ENCODE results near the gene EFNA1.
"Not testable (repeated sequence)": the region's sequence is repeated elsewhere in the genome, so short reads cannot be mapped to it uniquely, and the experiment has no call there.

The EFNA1 gene

DNA sequence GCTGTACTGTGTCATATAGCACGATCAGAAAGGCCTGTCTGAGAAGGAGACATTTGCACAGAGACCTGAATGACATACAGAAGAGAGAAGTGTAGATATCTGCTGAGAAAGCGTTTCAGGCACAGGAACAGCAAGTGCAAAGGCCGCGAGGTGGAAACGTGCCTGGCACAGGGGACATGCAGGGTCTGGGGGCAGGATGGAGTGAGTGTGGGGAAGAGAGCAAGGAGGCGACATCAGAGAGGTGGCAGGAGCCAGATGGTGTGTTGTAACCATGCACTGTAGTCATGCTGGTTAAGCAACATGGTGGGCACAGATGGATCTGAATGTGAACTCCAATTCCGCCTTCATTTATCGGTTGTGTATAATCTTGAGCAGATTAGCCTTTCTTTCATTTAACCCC is 32.5 kb downstream of the EFNA1 start:
- no peak for FAIRE-seq

DNA sequence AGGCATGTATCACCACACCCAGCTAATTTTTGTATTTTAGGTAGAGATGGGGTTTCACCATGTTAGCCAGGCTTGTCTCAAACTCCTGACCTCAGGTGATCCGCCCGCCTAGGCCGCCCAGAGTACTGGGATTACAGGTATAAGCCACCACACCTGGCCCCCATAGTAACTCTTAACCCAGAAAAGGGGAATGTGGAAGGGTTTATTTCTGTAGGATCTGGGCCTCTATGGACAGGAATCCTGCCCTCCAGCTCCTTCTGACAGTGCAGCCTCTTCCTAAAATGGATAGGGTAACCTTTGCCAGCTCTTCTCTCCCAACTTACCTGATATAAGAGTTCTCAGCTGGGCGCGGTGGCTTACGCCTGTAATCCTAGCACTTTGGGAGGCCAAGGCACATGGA is 35.0 kb downstream of the EFNA1 start:
- not testable (repeated sequence) for FAIRE-seq

DNA sequence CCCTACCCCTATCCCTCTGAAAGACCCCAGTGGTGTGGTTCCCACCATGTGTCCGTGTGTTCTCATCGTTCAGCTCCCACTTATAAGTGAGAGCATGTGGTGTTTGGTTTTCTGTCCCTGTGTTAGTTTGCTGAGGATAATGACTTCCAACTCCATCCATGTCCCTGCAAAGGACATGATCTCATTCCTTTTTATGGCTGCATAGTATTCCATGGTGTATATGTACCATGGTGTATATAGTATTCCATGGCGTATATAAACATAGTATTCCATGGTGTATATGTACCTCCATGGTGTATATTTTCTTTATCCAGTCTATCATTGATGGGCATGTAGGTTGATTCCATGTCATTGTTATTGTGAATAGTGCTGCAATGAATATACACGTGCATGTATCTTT is 36.1 kb downstream of the EFNA1 start:
- not testable (repeated sequence) for FAIRE-seq

DNA sequence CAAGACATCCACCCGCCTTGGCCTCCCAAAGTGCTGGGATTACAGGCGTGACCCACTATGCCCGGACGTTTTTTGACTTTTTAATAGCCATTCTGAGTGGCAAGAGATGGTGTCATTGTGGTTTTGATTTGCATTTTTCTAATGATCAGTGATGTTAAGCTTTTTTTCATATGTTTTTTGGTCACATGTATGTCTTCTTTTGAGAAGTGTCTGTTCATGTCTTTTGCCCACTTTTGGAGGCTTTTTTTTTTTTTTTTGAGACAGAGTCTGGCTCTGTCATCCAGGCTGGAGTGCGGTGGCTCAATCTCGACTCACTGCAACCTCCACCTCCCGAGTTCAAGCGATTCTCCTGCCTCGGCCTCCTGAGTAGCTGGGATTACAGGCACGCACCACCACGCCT is 36.9 kb downstream of the EFNA1 start:
- not testable (repeated sequence) for FAIRE-seq

DNA sequence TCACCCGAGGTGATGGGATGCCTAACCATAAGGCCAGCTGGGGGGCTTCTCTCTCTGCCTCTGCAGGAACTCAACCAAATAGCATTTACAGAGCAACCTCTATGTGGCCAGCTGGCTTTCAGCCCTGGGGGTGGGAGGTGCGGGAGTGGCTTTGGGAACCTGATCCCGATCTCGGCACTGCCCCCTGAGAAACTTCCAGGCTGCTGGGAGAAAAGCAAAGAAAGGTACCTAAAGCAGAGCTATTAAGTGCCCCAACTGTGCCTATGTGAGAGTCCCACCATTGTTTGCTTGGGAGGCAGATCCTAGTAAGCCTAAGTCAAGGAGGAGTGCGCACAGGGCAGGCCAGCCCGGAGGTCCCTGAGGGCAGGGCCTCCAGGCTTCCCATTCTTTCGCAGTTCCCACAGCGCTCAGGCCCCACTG is 38.4 kb downstream of the EFNA1 start:
- no peak for FAIRE-seq

DNA sequence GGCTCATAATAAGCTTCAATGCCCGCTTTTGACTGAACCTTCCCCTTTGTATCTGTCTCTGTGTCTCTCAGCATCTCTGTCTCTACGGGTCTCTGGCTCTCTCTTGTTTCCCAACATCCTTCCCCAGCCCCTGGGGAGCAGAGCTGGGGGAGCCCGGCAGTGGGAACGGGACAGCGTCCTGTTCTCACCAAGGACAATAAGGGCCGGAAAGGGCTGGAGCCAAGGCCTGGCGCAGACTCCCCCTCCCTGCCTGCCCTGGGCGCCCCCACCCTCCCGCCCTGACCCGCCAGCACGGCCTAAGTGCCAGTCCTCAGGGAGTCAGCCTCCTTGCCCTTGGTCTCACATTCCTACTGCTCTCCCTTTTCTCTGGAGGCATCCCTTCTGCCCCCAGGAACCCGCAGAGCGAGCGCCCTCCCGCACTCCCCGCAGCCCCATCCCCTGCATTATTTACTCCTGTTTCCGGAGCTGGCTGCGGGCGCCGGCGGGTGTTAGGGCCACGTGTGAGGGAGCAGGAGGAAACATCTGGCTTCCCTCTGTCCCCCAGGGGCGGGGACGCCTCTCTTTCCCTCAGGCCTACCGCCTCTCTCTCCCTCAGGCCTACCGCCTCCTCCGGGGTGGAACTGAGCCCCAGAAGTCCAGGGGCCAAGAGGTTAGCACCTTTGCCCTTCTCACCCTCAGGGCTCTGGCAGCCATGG is 38.9 kb downstream of the EFNA1 start:
- no peak for FAIRE-seq

DNA sequence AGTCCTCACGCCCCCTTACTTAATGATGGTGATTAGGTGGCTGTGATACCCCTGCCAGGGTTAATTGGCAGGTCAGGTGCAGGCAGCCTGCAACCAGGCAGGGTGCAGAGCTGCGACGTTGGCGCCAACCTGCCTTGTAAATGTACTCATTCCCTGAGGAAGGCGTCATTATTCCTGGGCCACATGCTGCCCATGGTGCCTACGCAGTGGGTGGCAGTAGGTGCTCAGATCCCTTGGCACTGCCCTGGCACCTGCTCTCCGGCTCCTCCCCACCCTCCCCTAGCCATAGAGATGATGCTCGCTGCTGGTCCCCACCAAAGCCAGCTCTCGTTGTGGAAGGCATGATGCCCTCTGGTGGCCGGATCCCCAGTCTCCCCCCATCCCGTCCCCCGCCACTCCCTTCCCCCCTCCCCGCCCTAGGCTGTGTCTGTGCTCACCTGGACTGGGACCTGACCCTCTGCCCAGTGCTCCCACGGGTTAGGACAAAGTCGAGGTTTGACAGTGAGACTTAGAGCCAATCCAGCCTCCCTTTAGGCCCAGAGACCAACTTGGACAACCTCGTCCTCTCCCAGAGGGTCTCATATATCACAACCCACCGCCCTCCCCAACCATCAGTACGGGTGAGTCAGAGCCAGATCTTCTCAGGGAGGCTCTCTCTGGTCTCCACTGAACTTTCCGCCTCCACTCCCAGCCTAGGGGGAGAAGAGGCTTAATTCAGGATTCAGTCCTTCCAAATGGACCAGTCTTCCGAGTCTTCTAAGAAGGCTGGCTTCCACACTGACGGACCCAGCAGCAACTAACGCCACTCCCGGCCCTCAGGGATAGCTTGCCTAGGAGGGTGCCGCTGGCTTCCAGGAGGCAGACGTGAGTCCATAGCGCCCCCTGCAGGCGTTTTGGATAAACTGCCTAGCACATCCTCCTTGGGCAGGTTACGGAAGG is 39.8 kb downstream of the EFNA1 start:
- peak; percentile 91 for FAIRE-seq

DNA sequence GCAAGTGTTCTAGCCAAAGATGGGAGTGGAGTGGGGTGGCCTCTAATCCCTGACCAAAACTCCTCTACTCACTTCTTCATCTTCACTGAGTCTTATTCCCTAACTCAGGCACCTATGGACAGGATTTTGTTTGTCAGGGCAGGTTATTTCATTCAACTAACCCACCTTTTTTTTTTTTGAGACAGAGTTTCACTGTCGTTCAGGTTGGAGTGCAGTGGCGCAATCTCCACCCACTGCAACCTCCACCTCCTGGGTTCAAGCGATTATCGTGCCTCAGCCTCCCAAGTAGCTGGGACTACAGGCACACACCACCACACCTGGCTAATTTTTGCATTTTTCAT is 40.4 kb downstream of the EFNA1 start:
- FAIRE-seq: not testable (repeated sequence)

DNA sequence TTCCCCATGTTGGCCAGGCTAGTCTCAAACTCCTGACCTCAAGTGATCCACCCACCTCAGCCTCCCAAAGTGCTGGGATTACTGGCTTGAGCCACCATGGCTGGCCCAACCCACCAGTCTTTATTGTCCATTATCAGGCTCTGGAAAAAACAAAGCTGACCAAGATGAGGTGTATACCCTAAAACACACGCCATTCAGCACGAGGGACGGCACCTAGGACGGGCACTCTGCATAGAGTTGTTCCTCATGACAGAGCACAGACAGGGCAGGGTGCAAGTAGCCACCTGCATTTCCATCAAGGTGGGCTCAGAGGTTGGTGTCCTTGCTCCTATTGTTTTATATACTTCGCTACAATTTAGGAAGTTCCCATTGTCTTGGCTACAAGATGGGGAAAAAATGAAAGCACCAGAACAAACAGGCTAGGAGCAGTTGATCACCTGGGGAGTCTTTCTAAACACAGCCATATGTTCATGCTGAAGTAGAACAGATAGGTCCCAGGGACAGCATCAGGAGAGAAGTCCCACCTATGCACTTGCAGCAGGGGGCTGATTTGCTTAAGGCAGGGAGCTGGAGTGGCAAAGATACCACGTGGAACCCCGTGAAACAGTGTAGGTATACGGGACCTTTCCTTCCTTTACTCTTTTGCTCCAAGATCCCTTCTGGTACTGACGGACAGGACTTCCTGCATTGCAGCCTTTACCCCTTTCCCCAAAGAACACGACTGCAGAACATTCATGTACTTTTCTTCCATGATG is 41.0 kb downstream of the EFNA1 start:
- no peak for FAIRE-seq

DNA sequence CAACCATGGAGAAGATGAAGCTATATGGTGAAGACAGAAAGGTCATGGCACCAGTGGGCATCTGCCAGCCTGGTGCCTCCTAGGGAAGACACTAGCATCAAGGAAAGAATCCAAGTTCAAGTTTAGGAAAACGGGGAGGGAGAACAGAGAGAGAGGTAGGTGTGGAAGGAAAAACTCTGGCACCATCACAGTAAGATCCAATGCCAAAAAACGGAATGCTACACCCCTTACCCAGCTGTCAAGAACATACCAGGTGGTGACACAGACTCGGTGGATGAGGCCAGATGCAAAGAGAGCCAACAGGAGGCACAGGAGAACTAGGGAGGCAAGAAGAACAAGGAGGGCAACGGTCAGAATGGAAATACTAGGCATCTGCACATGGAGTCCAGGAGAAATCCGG is 41.9 kb downstream of the EFNA1 start:
- FAIRE-seq: no peak

DNA sequence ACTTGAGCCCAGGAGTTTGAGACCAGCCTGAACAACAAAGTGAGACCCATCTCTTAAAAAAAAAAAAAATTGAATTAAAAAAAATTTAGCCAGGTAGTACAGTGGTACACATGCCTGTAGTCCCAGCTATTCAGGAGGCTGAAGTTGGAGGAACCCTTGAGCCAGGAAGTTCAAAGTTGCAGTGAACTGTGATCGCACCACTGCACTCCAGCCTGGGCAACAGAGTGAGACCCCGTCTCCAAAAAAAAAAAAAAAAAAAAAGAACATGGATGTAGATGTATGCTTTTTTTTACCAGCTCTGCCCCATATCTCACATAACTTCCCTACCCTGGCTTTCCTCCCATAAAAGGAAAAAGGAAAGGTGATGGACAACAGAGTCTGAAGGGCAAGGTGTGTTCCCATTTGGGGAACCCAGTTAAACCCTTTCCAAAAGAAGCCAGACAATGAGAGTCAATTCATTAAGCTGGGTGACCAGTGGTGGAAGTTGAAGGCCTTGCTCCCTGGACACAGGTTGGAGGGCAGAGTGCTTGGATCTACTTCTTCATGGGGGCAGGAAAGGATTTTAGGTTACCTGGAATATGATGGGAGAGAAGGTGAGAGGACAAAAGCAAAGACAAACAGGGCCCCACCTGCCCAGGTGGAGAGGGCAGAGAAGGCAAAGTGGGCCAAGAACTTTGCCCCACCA is 42.6 kb downstream of the EFNA1 start:
- FAIRE-seq: no peak

DNA sequence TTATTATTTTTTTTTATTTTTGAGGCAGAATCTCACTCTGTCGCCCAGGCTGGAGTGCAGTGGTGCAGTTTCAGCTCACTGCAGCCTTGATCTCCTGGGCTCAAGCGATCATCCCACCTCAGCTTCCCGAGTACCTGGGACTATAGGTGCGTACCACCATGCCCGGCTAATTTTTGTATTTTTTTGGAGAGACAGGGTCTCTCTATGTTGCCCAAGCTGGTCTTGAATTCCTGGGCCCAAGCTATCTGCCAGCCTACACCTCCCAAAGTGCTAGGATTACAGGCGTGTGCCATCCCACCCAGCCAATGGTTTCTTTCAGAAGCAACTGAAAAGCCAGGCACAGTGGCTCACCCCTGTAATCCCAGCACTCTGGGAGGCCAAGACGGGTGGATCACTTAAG is 43.1 kb downstream of the EFNA1 start:
- FAIRE-seq: no peak

DNA sequence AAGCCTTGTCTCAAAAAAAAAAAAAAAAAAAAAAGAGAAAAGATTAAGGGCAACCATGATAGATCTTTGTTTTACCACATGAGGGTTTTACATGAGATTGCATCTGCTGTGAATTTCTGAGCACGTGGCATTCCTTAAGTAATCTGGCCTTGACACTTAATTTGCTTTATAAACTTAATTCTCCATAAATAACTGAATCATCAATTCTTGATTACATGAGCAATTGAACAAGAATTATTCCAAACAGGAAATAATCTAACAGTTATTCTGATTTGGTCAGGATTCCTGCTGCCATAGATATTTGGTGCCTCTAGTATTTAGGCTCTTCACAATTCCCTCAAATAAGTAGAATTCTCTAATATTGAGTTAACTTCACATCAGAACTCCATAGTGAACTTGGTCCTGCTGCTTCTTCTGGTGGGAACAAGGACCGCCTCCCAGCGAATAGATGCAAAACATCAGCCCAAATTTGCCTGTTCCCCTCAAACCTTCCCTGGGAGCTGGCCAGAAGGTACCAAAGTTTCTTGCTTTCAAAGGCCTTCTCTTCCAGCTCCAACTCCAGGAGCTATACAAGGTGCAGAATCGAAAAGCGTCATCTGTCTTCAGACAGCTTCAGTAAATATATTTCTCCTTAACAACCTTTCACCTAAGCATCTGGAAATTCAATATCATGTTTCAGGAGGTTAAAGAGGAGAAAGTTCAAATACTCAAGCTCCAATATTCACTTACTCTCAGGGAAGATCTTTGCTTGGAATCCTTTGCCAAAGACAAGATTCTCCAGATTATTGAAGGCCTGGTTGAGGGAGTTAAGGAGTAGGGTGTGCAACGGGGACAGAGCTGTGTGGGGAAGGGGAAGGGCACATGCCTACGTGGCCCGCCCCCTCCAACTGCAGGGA is 44.4 kb downstream of the EFNA1 start:
- FAIRE-seq: no peak

DNA sequence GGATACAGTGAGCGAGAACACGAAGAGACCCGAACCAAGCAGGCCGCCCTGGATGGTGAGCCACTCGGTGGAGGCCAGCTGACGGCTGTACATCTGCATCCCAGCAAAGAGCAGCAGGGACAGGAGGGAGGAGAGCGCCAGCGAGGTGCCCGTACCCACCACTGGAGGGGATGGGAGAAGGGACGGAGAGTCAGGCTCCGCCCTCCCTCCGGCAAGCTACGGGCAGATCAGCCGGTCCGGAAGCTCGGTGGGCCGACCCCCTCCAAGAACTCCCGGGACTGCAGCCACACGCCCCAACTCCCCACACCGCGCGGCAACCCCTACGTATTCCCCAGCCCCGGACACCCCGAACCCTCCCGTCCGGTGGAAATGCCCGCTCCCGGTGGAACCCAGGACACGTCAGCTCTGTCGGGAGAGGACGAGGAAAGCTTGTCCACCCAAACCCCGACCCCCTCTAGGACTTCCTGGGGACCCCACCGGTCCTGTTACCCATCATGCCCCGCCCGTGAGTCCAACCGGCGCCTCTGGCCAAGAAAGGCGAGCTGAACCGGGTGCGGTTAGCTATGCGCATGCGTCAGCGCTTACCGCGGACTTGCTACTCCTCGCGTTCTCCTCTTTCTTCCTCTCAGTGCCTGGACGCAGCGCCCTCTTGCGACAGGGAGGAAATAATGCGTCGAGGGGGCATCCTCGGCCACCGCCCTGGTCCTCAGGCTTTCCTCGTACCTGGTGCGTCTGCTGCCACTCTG is 45.2 kb downstream of the EFNA1 start, which contains the start of gene KRTCAP2:
Gene KRTCAP2 (minus strand): TSS at position 573 of the 746 bp plus-strand sequence. CDS start 80 bp downstream, at position 493.
- peak; percentile 85 for FAIRE-seq

DNA sequence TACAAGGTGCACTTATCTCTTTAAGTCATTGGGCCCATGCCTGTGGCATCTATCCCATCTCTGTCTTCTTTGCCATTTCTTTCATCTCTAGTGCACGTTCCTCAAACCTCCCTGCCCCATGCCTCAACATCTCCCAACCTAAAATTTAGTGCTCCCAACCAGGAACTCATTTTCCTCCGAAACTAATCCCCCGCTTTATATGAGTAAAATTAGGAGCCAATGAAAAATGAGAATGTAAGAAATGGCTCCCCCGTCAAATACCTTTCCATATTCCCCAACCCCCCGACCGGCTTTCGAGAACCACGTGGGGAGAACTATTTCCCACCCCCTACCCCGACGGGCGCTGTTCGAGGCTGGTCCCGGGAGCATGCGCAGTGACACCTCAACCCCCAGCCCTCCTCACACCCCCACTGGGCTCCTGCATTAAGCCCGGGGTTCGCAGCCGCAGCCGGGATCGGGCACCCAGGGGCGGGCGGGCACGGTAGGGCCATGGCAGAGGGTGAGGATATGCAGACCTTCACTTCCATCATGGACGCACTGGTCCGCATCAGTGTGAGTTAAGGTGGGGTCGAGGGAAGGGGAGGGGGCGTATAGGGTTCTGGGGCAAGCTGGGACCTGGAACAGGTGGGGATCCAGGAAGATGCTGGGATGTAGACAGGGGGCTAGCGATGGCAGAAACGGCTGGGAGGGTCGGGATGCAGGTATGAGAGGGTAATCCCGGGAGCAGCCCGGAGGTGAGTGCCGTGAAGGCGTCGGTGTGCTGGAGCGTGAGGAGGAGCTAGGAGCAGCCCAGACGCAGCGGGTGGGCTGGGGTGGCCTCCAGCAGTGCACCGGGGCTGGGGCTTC is 46.0 kb downstream of the EFNA1 start, which contains the start of gene TRIM46:
Gene TRIM46 (plus strand): TSS at position 372 of the 846 bp plus-strand sequence. CDS start 118 bp downstream, at position 490.
- no peak for FAIRE-seq

DNA sequence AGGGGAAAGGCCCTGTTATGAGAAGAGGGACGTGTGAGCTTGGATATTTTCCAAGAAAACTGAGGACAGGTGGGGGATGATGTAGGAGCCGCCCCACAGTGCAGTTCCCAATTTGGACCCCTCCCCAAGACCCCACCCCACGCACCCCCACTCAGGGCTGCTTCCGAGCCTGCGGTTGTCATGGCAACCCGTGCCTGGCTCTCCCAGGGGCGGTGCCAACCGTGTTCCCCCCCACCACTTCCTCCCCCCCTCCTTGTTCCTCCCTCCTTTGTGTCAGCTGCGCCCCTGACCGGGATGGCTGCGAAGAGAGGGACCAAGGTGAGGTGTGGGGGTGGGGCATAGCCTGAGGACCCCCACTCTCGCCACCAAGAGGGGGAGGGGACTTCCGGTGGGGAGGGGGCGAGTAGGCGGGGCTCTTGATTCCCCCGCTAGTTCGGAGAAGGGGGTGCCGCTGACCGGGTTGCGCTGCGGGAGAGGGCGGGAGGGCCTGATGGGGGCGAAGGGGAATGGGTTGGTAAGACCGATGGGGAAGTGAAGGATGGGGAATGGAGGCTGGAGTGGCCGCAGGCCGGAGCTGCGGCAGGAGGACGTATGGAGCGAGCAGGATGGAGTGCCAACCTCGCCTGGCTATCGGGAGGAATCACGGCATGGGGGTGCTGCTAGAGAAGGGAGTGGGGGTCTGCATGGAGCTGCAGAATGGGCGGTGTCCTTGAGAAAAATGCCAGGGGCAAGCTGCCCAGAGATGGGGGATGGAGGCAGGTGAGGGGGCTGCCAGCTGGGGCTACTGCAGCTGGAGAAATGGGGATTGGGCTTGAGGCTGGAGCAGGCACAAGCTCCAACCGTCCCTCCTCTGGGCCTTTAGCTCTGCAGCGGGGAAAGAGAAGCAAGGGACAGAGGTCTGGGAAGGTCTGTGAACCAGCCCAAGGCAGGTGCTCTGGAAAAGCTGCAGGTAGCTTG is 46.9 kb downstream of the EFNA1 start:
- no peak for FAIRE-seq

DNA sequence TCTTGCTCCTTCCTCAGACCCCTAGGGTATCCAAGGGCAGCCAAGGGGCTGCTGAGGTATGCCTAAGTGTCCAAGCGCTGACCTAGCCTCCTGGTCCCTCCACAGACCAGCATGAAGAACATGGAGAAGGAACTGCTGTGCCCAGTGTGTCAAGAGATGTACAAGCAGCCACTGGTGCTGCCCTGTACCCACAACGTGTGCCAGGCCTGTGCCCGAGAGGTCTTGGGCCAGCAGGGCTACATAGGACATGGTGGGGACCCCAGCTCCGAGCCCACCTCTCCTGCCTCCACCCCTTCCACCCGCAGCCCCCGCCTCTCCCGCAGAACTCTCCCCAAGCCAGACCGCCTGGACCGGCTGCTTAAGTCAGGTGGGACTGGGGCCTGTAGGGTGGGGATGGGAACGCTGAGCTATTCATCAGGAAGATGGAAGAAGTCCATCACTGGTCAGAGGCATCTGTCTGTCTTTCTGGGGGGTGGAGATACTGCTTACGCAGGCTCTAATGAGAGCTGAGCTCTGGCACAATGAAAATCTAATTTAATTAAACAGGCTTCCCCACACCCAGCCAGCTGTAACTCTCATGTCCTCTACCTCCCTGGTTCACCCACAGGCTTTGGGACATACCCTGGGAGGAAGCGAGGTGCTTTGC is 47.7 kb downstream of the EFNA1 start:
- FAIRE-seq: no peak

DNA sequence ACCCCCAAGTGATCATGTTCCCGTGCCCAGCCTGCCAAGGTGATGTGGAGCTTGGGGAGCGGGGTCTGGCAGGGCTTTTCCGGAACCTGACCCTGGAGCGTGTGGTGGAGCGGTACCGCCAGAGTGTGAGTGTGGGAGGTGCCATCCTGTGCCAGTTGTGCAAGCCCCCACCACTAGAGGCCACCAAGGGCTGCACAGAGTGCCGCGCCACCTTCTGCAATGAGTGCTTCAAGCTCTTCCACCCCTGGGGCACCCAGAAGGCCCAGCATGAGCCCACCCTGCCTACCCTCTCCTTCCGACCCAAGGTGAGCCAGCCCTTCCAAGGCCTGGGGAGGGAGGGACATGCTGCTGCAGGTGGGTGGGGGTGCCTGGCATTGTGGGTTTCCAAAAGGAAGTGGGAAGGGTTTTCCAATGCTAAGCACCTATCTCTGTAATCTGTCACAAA is 48.3 kb downstream of the EFNA1 start:
- FAIRE-seq: no peak
